K562 (cell line): Measurements from ENCODE around the gene R3HDM2.

Experiments used
- MAX ChIP-seq: sonication (generic); formaldehyde crosslinking; IDR thresholded peaks from 2 replicates; pipeline ENCODE4 v1.9.0; 2022; ENCODE audit warnings: mild to moderate bottlenecking, missing genetic modification reagents
- USF2 ChIP-seq: sonication (generic); formaldehyde crosslinking; IDR thresholded peaks from 2 replicates; pipeline ENCODE4 v1.5.0; 2020; ENCODE audit warnings: missing genetic modification reagents
- ZNF253 ChIP-seq: fragments of 250-450 bp; sonication (Bioruptor Pico); conservative IDR thresholded peaks from 2 replicates; pipeline ENCODE4 v1.6.1; 2021; ENCODE audit warnings: mild to moderate bottlenecking

- TF ChIP-seq USF2 (no peak), ZNF253 (CRISPR knock-in tag) (no peak), MAX (CRISPR knock-in tag) (no peak)
These were observed 60.1 kb downstream of the R3HDM2 start for GRCh38 chr12:57370696-57371095.
